ENCODE data around the gene WDR44. TPM values are rescaled to one million over a fixed set of nuclear protein-coding genes. Genes with fewer than 3 reads are reported as not detected.

The WDR44 gene
- total RNA-seq, 1 donor from 2014 or later = 19.0 TPM

DNA sequence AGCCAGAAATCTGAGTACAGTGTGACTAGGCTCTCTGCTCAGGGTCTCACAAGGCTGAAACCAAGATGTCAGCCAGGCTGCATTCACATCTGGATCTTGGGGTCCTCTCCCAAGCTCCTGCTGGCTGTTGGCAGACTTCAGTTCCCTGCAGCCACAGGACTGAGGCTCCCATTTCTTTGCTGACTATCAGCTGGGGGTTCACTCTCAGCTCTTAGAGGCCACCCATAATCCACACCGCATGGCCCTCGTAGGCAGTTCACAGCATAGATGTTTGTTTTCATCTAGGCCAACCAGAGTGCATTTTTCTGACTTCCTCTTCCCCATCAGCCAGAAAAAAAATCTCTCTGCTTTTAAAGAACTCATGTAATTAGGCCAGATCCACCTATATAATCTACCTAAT, 8.2 kb upstream of the WDR44 start:
- H3K4me1 ChIP-seq (ENCODE audit: insufficient read depth, low read length) = no peaks in the 10 kb centered on the region
- no peaks in the 10 kb centered on the region for H3K36me3 ChIP-seq (ENCODE audit: insufficient read depth, low read length)
- Mint-ChIP-seq H3K27me3 (ENCODE audit: low read depth, unreplicated experiment) (no peaks in the 10 kb centered on the region), H3K36me3 (ENCODE audit: low read depth, unreplicated experiment) (no peaks in the 10 kb centered on the region), H3K9me3 (ENCODE audit: unreplicated experiment) (no peaks in the 10 kb centered on the region), H3K4me3 (ENCODE audit: unreplicated experiment) (no peak overlapping the region), H3K4me1 (ENCODE audit: low read depth, unreplicated experiment) (no peaks in the 10 kb centered on the region), H3K27ac (ENCODE audit: unreplicated experiment) (no peak overlapping the region)
- no peaks in the 10 kb centered on the region for H4K20me1 ChIP-seq (ENCODE audit: insufficient read depth, low read length)
- H3K9ac ChIP-seq (ENCODE audit: low read length) = no peak overlapping the region
- H3K9me3 ChIP-seq (ENCODE audit: insufficient read depth, low read depth, low read length) = no peaks in the 10 kb centered on the region
- DNase-seq (ENCODE audit: low read depth) = no peak
- no peak overlapping the region for H3K4me3 ChIP-seq (ENCODE audit: insufficient read depth, low read depth, low read length)
- FAIRE-seq = no peak
- no peak overlapping the region for H3K27ac ChIP-seq (ENCODE audit: low read depth, low read length)
- no peak overlapping the region for H3K4me2 ChIP-seq (ENCODE audit: low read length)
- no peak overlapping the region for H2AFZ ChIP-seq (ENCODE audit: low read depth, low read length)
- H3K79me2 ChIP-seq (ENCODE audit: insufficient read depth, low read length) = no peaks in the 10 kb centered on the region
- no peaks in the 10 kb centered on the region for H3K27me3 ChIP-seq (ENCODE audit: insufficient read depth, low read length)
- TF ChIP-seq, protein P1, sequence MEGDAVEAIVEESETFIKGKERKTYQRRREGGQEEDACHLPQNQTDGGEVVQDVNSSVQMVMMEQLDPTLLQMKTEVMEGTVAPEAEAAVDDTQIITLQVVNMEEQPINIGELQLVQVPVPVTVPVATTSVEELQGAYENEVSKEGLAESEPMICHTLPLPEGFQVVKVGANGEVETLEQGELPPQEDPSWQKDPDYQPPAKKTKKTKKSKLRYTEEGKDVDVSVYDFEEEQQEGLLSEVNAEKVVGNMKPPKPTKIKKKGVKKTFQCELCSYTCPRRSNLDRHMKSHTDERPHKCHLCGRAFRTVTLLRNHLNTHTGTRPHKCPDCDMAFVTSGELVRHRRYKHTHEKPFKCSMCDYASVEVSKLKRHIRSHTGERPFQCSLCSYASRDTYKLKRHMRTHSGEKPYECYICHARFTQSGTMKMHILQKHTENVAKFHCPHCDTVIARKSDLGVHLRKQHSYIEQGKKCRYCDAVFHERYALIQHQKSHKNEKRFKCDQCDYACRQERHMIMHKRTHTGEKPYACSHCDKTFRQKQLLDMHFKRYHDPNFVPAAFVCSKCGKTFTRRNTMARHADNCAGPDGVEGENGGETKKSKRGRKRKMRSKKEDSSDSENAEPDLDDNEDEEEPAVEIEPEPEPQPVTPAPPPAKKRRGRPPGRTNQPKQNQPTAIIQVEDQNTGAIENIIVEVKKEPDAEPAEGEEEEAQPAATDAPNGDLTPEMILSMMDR (IDR thresholded peaks at IDR 0.05; ENCODE audit: insufficient read depth, low read depth, low read length) = no peak
- TF ChIP-seq EZH2 (IDR thresholded peaks at IDR 0.05; ENCODE audit: insufficient read depth, low read length) = no peak

DNA sequence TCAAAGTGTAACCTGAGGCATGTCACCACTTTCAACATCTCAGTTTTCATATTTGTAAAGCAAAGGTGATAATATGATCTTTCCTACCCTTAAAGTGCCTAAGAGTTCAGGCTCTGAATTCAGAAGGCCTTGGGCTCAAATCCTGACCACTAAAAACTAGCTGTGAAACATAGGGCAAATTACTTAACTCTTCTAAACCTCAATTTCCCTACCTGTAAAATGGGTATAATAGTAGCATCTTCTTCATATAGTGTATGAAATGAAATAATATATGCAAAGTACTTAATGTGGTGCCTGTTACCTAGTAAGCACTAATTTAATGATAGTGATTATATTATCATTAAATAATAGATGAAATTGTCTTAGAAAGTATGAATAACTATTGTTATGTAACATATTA, 7.0 kb upstream of the WDR44 start:
- Histone ChIP-seq H4K20me1 (ENCODE audit: insufficient read depth, low read length) (no peaks in the 10 kb centered on the region), H3K9ac (ENCODE audit: low read length) (no peak overlapping the region), H3K4me2 (ENCODE audit: low read length) (no peak overlapping the region), H3K4me3 (ENCODE audit: insufficient read depth, low read depth, low read length) (no peak overlapping the region), H3K79me2 (ENCODE audit: insufficient read depth, low read length) (no peaks in the 10 kb centered on the region), H2AFZ (ENCODE audit: low read depth, low read length) (no peak overlapping the region), H3K27ac (ENCODE audit: low read depth, low read length) (no peak overlapping the region), H3K9me3 (ENCODE audit: insufficient read depth, low read depth, low read length) (no peaks in the 10 kb centered on the region), H3K27me3 (ENCODE audit: insufficient read depth, low read length) (no peaks in the 10 kb centered on the region), H3K4me1 (ENCODE audit: insufficient read depth, low read length) (no peaks in the 10 kb centered on the region), H3K36me3 (ENCODE audit: insufficient read depth, low read length) (no peaks in the 10 kb centered on the region)
- no peaks in the 10 kb centered on the region for H3K27me3 Mint-ChIP-seq (ENCODE audit: low read depth, unreplicated experiment)
- DNase-seq (ENCODE audit: low read depth) (no peak), FAIRE-seq (no peak)
- no peaks in the 10 kb centered on the region for H3K4me1 Mint-ChIP-seq (ENCODE audit: low read depth, unreplicated experiment)
- H3K27ac Mint-ChIP-seq (ENCODE audit: unreplicated experiment) = no peak overlapping the region
- H3K36me3 Mint-ChIP-seq (ENCODE audit: low read depth, unreplicated experiment) = no peaks in the 10 kb centered on the region
- TF ChIP-seq, protein P1 (IDR thresholded peaks at IDR 0.05; ENCODE audit: insufficient read depth, low read depth, low read length) = no peak
- no peak for TF ChIP-seq EZH2 (IDR thresholded peaks at IDR 0.05; ENCODE audit: insufficient read depth, low read length)
- no peak overlapping the region for H3K4me3 Mint-ChIP-seq (ENCODE audit: unreplicated experiment)
- no peaks in the 10 kb centered on the region for H3K9me3 Mint-ChIP-seq (ENCODE audit: unreplicated experiment)

DNA sequence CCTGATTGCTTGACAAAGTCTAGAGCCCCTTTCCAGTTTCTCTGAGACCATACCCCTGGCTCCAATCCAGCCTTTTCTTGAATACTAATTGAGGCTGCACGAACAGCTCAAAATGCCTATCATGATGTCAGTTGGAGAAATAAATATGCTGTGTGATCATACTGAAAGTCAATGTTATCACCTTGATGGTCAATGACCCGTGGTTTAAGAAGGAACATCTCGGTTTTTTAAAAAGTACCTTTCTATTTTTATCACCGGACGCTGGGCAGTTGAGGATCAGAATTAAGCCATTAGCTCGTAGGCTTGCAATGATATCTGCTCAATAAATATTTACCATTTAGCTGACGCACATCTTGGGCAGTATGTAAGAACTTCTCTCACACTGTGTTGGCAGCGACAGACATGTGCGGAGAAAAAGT, 852 bp upstream of the WDR44 start:
- H3K27ac Mint-ChIP-seq (ENCODE audit: unreplicated experiment) = peak overlapping the region; percentile 59
- DNase-seq (ENCODE audit: low read depth) (peak; percentile 52), FAIRE-seq (peak; percentile 95)
- TF ChIP-seq, protein P1 (IDR thresholded peaks at IDR 0.05; ENCODE audit: insufficient read depth, low read depth, low read length) = no peak
- TF ChIP-seq EZH2 (IDR thresholded peaks at IDR 0.05; ENCODE audit: insufficient read depth, low read length) = no peak
- peaks cover 4% of the 10 kb centered on the region for H3K4me1 Mint-ChIP-seq (ENCODE audit: low read depth, unreplicated experiment)
- Histone ChIP-seq H3K27me3 (ENCODE audit: insufficient read depth, low read length) (no peaks in the 10 kb centered on the region), H3K4me2 (ENCODE audit: low read length) (peak overlapping the region; percentile 92), H4K20me1 (ENCODE audit: insufficient read depth, low read length) (peaks cover 29% of the 10 kb centered on the region), H3K4me3 (ENCODE audit: insufficient read depth, low read depth, low read length) (peak overlapping the region; percentile 65), H3K36me3 (ENCODE audit: insufficient read depth, low read length) (no peaks in the 10 kb centered on the region), H3K9me3 (ENCODE audit: insufficient read depth, low read depth, low read length) (no peaks in the 10 kb centered on the region), H3K27ac (ENCODE audit: low read depth, low read length) (peak overlapping the region; percentile 81), H3K9ac (ENCODE audit: low read length) (peak overlapping the region; percentile 98), H2AFZ (ENCODE audit: low read depth, low read length) (peak overlapping the region; percentile 77), H3K4me1 (ENCODE audit: insufficient read depth, low read length) (peaks cover 12% of the 10 kb centered on the region), H3K79me2 (ENCODE audit: insufficient read depth, low read length) (peaks cover 37% of the 10 kb centered on the region)
- no peaks in the 10 kb centered on the region for H3K36me3 Mint-ChIP-seq (ENCODE audit: low read depth, unreplicated experiment)
- peak overlapping the region; percentile 95 for H3K4me3 Mint-ChIP-seq (ENCODE audit: unreplicated experiment)
- no peaks in the 10 kb centered on the region for H3K27me3 Mint-ChIP-seq (ENCODE audit: low read depth, unreplicated experiment)
- no peaks in the 10 kb centered on the region for H3K9me3 Mint-ChIP-seq (ENCODE audit: unreplicated experiment)
